Astrocyte (in vitro differentiated cells and primary cell): ENCODE results near the gene KIAA1217. TPM values are rescaled to one million over a fixed set of nuclear protein-coding genes. Genes with fewer than 3 reads are reported as not detected.

Source experiments
- DNase-seq: peaks from one replicate; pipeline ENCODE4 v3.0.0-alpha.2; 2010; ENCODE audit warnings: low read depth
- FAIRE-seq: peaks from 2 replicates; lab custom pipeline; 2011; peaks lifted over from hg19 to GRCh38; lab: Jason Lieb, UNC
- H2AFZ ChIP-seq: 2 replicates; pipeline ENCODE4 v1.6.0; 2012; ENCODE audit warnings: low read depth, low read length, inconsistent platforms
- H3K27ac ChIP-seq: 2 replicates; pipeline ENCODE4 v1.5.1; 2011; ENCODE audit warnings: low read depth, low read length, inconsistent platforms
- H3K27me3 ChIP-seq: 2 replicates; pipeline ENCODE4 v1.6.0; 2011; ENCODE audit warnings: low read length, inconsistent platforms; ENCODE audit not compliant: insufficient read depth
- H3K36me3 ChIP-seq: 2 replicates; pipeline ENCODE4 v1.5.1; 2011; ENCODE audit warnings: low read length, inconsistent platforms; ENCODE audit not compliant: insufficient read depth
- H3K4me1 ChIP-seq: 2 replicates; pipeline ENCODE4 v1.5.1; 2011; ENCODE audit warnings: low read length, inconsistent platforms; ENCODE audit not compliant: insufficient read depth
- H3K4me2 ChIP-seq: 2 replicates; pipeline ENCODE4 v1.6.0; 2012; ENCODE audit warnings: low read length, inconsistent platforms
- H3K4me3 ChIP-seq: 2 replicates; pipeline ENCODE4 v1.5.1; 2011; ENCODE audit warnings: low read depth, mild to moderate bottlenecking, low read length, inconsistent platforms; ENCODE audit not compliant: insufficient read depth
- H3K79me2 ChIP-seq: 2 replicates; pipeline ENCODE4 v1.6.0; 2012; ENCODE audit warnings: mild to moderate bottlenecking, low read length, inconsistent platforms; ENCODE audit not compliant: insufficient read depth
- H3K9ac ChIP-seq: 2 replicates; pipeline ENCODE4 v1.6.0; 2012; ENCODE audit warnings: mild to moderate bottlenecking, low read length, inconsistent platforms
- H3K9me3 ChIP-seq: 2 replicates; pipeline ENCODE4 v1.5.1; 2012; ENCODE audit warnings: low read depth, mild to moderate bottlenecking, low read length, inconsistent platforms; ENCODE audit not compliant: insufficient read depth
- H4K20me1 ChIP-seq: 2 replicates; pipeline ENCODE4 v1.6.0; 2012; ENCODE audit warnings: low read length, inconsistent platforms; ENCODE audit not compliant: insufficient read depth
- H3K27ac Mint-ChIP-seq: one replicate; pipeline ENCODE4 v1.8.0; 2021; ENCODE audit warnings: mild to moderate bottlenecking, mixed read lengths; ENCODE audit not compliant: unreplicated experiment
- H3K27me3 Mint-ChIP-seq: one replicate; pipeline ENCODE4 v1.8.0; 2021; ENCODE audit warnings: low read depth, mixed read lengths; ENCODE audit not compliant: unreplicated experiment
- H3K36me3 Mint-ChIP-seq: one replicate; pipeline ENCODE4 v1.8.0; 2021; ENCODE audit warnings: low read depth, mixed read lengths; ENCODE audit not compliant: unreplicated experiment
- H3K4me1 Mint-ChIP-seq: one replicate; pipeline ENCODE4 v1.8.0; 2021; ENCODE audit warnings: low read depth, mixed read lengths; ENCODE audit not compliant: unreplicated experiment
- H3K4me3 Mint-ChIP-seq: one replicate; pipeline ENCODE4 v1.8.0; 2021; ENCODE audit warnings: mild to moderate bottlenecking, moderate library complexity, mixed read lengths; ENCODE audit not compliant: unreplicated experiment
- H3K9me3 Mint-ChIP-seq: one replicate; pipeline ENCODE4 v1.8.0; 2021; ENCODE audit warnings: mild to moderate bottlenecking, mixed read lengths; ENCODE audit not compliant: unreplicated experiment
- CTCF ChIP-seq: IDR thresholded peaks from 2 replicates; pipeline ENCODE4 v1.5.1; 2011; ENCODE audit warnings: low read depth, mild to moderate bottlenecking, inconsistent platforms, low read length, moderate library complexity; ENCODE audit not compliant: insufficient read depth
- EZH2 ChIP-seq: IDR thresholded peaks from 2 replicates; pipeline ENCODE4 v1.6.1; 2012; ENCODE audit warnings: mild to moderate bottlenecking, low read length, inconsistent platforms; ENCODE audit not compliant: insufficient read depth
- total RNA-seq: library from RNA; stranded (reverse); gene quantifications from 2 replicates; pipeline ENCODE4 v1.2.1, GENCODE V29; 2021

The KIAA1217 gene
- total RNA-seq, 1 donor from 2014 or later, result 31.8 TPM

GRCh38 chr10:24550680-24551079 lies 341.7 kb downstream of the KIAA1217 start:
- no peak overlapping the region for H3K4me2 ChIP-seq
- H3K27me3 Mint-ChIP-seq, result peaks cover 2% of the 10 kb centered on the region
- TF ChIP-seq EZH2 (no peak), CTCF (no peak)
- no peaks in the 10 kb centered on the region for H3K9me3 ChIP-seq
- DNase-seq (no peak), FAIRE-seq (no peak)
- H3K27me3 ChIP-seq, result no peaks in the 10 kb centered on the region
- no peak overlapping the region for H3K4me3 Mint-ChIP-seq
- H3K9me3 Mint-ChIP-seq, result peaks cover 2% of the 10 kb centered on the region
- H3K36me3 ChIP-seq, result peaks cover 3% of the 10 kb centered on the region
- H4K20me1 ChIP-seq, result no peaks in the 10 kb centered on the region
- H3K36me3 Mint-ChIP-seq, result peaks cover 19% of the 10 kb centered on the region
- H3K4me1 ChIP-seq, result no peaks in the 10 kb centered on the region
- H3K4me3 ChIP-seq, result no peak overlapping the region
- no peaks in the 10 kb centered on the region for H3K79me2 ChIP-seq
- no peak overlapping the region for H2AFZ ChIP-seq
- H3K27ac ChIP-seq, result no peak overlapping the region
- H3K27ac Mint-ChIP-seq, result no peak overlapping the region
- H3K9ac ChIP-seq, result no peak overlapping the region
- peaks cover under 1% of the 10 kb centered on the region for H3K4me1 Mint-ChIP-seq

- no peaks in the 10 kb centered on the region for H3K79me2 ChIP-seq
- FAIRE-seq (no peak), DNase-seq (no peak)
- H3K4me1 ChIP-seq, result no peaks in the 10 kb centered on the region
- H3K27me3 Mint-ChIP-seq, result peaks cover 2% of the 10 kb centered on the region
- H3K9me3 Mint-ChIP-seq, result peaks cover 2% of the 10 kb centered on the region
- no peaks in the 10 kb centered on the region for H3K27me3 ChIP-seq
- H3K4me3 ChIP-seq, result no peak overlapping the region
- no peak for TF ChIP-seq EZH2
- TF ChIP-seq CTCF, result no peak
- H4K20me1 ChIP-seq, result no peaks in the 10 kb centered on the region
- no peak overlapping the region for H3K4me2 ChIP-seq
- no peak overlapping the region for H3K4me3 Mint-ChIP-seq
- H3K27ac ChIP-seq, result no peak overlapping the region
- H3K36me3 Mint-ChIP-seq, result peaks cover 14% of the 10 kb centered on the region
- H3K27ac Mint-ChIP-seq, result no peak overlapping the region
- peaks cover 3% of the 10 kb centered on the region for H3K36me3 ChIP-seq
- no peak overlapping the region for H3K9ac ChIP-seq
- H3K9me3 ChIP-seq, result no peaks in the 10 kb centered on the region
- H2AFZ ChIP-seq, result no peak overlapping the region
- H3K4me1 Mint-ChIP-seq, result peaks cover 4% of the 10 kb centered on the region
Observed at GRCh38 chr10:24551161-24551560, 342.2 kb downstream of the KIAA1217 start.

GRCh38 chr10:24552346-24553016 lies 343.5 kb downstream of the KIAA1217 start:
- H3K4me2 ChIP-seq, result no peak overlapping the region
- no peaks in the 10 kb centered on the region for H3K36me3 ChIP-seq
- H4K20me1 ChIP-seq, result no peaks in the 10 kb centered on the region
- H3K4me3 ChIP-seq, result no peak overlapping the region
- Mint-ChIP-seq H3K4me1 (peaks cover 16% of the 10 kb centered on the region), H3K27ac (no peak overlapping the region), H3K36me3 (peaks cover 11% of the 10 kb centered on the region), H3K4me3 (no peak overlapping the region), H3K9me3 (peaks cover 2% of the 10 kb centered on the region), H3K27me3 (peaks cover 2% of the 10 kb centered on the region)
- H2AFZ ChIP-seq, result no peak overlapping the region
- H3K9me3 ChIP-seq, result no peaks in the 10 kb centered on the region
- no peak overlapping the region for H3K27ac ChIP-seq
- TF ChIP-seq EZH2, result no peak
- TF ChIP-seq CTCF, result no peak
- peaks cover 9% of the 10 kb centered on the region for H3K4me1 ChIP-seq
- no peak overlapping the region for H3K9ac ChIP-seq
- H3K79me2 ChIP-seq, result no peaks in the 10 kb centered on the region
- FAIRE-seq, result no peak
- no peaks in the 10 kb centered on the region for H3K27me3 ChIP-seq
- DNase-seq, result no peak
